Activated naive CD4-positive, alpha-beta T cell treated with anti-CD3 and anti-CD28 coated beads, Interleukin-2, amount 50 U/mL, for 24 hours (primary cell): Measurements from ENCODE around the gene HOXB3.

Experiments
- H3K27ac Mint-ChIP-seq: one replicate; pipeline ENCODE4 v1.8.0; 2021; ENCODE audit warnings: mild to moderate bottlenecking, mixed read lengths
- H3K27me3 Mint-ChIP-seq: one replicate; pipeline ENCODE4 v1.8.0; 2021; ENCODE audit warnings: mixed read lengths
- H3K36me3 Mint-ChIP-seq: one replicate; pipeline ENCODE4 v1.8.0; 2021; ENCODE audit warnings: mixed read lengths
- H3K4me1 Mint-ChIP-seq: one replicate; pipeline ENCODE4 v1.8.0; 2021; ENCODE audit warnings: mixed read lengths
- H3K4me3 Mint-ChIP-seq: one replicate; pipeline ENCODE4 v1.8.0; 2021; ENCODE audit warnings: mild to moderate bottlenecking, mixed read lengths
- H3K9me3 Mint-ChIP-seq: one replicate; pipeline ENCODE4 v1.8.0; 2021; ENCODE audit warnings: mixed read lengths

Gene HOXB3

DNA sequence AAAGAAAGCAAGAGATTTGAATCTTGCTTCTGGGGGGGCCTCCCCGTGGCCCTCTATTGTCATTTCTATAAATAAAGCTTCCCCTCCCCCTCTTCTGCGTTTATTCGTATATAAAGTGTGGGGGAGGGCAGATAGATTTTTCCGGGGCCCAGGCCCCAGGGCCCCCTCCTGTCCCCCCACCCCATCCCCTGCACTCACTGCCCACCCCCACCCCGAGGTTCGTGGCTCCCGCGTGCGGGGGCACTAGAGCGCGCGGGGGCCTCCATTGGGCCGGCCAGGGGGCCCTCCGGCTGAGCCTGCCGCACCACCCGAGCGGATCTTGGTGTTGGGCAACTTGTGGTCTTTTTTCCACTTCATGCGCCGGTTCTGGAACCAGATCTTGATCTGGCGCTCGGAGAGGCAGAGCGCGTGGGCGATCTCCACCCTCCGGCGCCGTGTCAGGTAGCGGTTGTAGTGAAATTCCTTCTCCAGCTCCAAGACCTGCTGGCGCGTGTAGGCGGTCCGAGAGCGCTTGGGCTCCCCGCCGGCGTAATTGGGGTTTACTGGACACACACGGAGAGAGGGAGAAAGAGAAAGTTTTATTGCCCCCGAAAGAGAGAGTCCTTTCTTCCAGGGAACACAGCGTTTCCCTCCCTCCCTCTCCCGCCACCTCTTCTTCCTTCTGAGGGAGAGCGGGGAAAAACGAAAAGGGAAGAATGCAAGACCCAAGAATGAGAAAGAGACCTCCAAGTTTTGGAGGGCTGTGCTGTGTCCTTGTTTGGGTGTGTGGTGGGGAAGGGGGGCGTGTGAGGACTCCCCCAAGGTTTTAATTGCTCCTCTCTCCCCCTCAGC, 13.3 kb downstream of the HOXB3 start:
- no peak overlapping the region for H3K27ac Mint-ChIP-seq
- peak overlapping the region; percentile 85 for H3K4me3 Mint-ChIP-seq
- H3K36me3 Mint-ChIP-seq, result peaks cover 1% of the 10 kb centered on the region
- peaks cover 56% of the 10 kb centered on the region for H3K4me1 Mint-ChIP-seq
- H3K27me3 Mint-ChIP-seq, result peaks cover 27% of the 10 kb centered on the region
- H3K9me3 Mint-ChIP-seq, result no peaks in the 10 kb centered on the region

DNA sequence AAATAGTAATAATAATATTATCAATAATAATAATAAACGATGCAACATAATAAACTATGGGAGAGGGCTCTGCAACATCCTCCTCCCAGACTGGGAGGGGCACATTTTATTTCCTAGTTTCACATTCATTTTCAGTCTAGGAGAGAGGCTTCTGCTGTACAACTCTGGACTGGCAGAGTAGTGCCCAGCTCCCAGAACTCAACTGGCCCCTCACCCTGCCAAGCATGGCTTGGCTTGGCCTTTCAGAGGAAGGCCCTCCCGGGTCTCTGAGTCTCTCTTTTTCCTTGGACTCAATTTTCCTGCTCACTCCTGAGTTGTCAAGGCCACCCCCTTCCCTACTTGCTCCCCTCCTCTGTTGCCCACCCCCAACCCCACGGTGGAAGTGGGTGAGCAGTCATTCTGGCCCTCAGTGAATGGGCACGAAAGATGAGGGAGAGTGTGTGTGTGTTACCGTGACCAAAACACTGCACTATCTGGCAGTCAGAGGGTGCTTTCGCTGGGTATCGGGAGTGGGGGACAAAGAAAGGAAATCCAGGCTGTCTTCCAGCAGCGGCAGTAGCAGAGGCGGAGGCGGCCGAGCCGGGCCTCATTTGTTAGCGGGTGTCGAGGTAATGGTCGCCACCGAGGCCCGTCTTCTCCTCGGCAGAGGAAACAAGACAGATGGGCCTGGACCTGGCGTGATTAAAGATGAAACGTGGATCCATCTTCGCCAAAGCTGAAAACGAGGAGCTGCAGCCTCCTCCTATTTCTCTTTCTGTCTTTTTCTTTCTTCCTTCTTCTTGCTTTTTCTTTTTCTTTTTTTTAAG, 14.2 kb downstream of the HOXB3 start:
- peak overlapping the region; percentile 51 for H3K4me3 Mint-ChIP-seq
- no peaks in the 10 kb centered on the region for H3K9me3 Mint-ChIP-seq
- peaks cover 19% of the 10 kb centered on the region for H3K27me3 Mint-ChIP-seq
- peaks cover 49% of the 10 kb centered on the region for H3K4me1 Mint-ChIP-seq
- H3K27ac Mint-ChIP-seq, result no peak overlapping the region
- H3K36me3 Mint-ChIP-seq, result peaks cover 1% of the 10 kb centered on the region

DNA sequence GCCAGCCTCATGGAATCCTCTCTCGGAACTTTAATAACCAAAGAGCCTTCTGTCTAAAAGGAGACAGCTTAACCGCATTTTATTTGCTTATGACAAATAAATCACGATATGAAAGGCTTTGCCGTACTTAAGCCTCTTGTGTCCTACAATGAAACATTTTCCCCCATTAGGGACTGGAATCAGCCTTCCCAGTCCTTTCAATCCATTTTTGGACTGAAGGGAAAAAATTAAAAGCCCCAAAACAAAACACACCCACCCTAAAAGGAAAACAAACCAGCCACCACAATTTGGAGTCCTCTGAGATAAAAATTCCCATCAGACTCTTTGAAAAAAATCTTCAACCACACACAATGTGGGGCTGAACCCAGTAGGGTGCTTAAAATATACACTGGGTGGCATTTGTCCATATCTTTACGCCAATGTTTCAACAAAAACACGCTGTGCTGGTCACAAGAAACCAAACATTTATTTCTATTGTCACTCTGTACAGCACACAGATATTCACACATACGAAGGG, 14.9 kb downstream of the HOXB3 start:
- no peak overlapping the region for H3K4me3 Mint-ChIP-seq
- no peaks in the 10 kb centered on the region for H3K9me3 Mint-ChIP-seq
- H3K27ac Mint-ChIP-seq, result no peak overlapping the region
- peaks cover 41% of the 10 kb centered on the region for H3K4me1 Mint-ChIP-seq
- H3K36me3 Mint-ChIP-seq, result peaks cover 1% of the 10 kb centered on the region
- H3K27me3 Mint-ChIP-seq, result peaks cover 12% of the 10 kb centered on the region

DNA sequence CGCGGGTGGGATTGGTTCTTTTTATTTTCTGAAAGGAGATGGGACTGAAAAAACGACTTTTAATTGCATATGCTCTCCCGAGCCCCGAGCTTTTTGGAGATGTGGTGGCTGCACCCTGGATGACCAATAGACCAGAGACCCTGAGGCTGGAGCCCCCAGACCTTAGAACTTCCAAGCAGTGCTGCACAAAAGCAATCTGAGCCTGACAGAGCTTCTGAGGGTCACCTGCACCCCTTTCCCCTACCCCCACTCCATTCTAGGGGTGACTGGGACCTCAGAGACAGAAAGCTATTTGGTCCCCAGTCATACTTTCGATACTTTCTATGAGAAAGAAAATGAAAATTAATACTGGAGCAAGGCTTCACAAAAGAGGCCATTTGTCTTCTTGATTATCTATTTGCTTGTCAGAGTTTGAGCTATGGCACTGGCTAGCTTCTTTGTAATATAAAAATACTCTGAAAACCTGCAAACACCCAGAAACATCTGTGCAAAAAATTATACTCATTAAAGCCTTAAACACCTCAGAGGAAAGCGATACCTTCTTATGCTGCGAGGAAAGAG, 15.5 kb downstream of the HOXB3 start:
- Mint-ChIP-seq H3K4me1 (peaks cover 36% of the 10 kb centered on the region), H3K4me3 (no peak overlapping the region), H3K27me3 (peaks cover 9% of the 10 kb centered on the region), H3K36me3 (peaks cover 1% of the 10 kb centered on the region), H3K27ac (no peak overlapping the region), H3K9me3 (no peaks in the 10 kb centered on the region)

DNA sequence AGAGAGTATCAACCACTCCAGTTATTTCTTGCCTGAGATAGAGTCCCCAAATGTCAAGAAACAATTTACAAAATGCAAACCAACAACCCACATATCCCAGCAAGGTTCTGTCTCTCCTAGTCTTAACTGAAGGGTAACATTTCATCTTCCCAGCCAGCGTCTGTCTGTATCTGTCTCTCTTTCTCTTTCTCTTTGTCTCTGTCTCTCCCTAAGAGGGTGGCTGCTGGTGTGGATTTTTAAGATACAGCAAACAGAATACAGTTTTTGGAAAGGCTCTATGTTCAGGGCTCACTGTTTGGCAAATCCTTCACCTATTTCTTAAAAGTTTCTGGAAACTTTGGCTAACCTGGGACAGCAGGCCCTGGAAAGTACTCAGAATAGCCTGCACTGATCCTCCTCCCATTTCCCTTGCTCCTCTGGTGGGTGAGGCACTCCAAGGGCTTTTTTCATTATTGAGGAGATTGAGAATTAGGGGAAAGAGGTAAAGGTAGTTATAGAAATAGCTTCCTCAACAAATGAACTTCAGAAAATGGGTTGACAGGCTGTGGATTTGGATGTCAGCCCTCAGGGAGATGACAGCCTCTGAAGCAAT, 18.1 kb downstream of the HOXB3 start:
- no peak overlapping the region for H3K4me3 Mint-ChIP-seq
- H3K4me1 Mint-ChIP-seq, result peaks cover 25% of the 10 kb centered on the region
- no peaks in the 10 kb centered on the region for H3K9me3 Mint-ChIP-seq
- H3K27ac Mint-ChIP-seq, result no peak overlapping the region
- H3K36me3 Mint-ChIP-seq, result no peaks in the 10 kb centered on the region
- peaks cover 6% of the 10 kb centered on the region for H3K27me3 Mint-ChIP-seq

DNA sequence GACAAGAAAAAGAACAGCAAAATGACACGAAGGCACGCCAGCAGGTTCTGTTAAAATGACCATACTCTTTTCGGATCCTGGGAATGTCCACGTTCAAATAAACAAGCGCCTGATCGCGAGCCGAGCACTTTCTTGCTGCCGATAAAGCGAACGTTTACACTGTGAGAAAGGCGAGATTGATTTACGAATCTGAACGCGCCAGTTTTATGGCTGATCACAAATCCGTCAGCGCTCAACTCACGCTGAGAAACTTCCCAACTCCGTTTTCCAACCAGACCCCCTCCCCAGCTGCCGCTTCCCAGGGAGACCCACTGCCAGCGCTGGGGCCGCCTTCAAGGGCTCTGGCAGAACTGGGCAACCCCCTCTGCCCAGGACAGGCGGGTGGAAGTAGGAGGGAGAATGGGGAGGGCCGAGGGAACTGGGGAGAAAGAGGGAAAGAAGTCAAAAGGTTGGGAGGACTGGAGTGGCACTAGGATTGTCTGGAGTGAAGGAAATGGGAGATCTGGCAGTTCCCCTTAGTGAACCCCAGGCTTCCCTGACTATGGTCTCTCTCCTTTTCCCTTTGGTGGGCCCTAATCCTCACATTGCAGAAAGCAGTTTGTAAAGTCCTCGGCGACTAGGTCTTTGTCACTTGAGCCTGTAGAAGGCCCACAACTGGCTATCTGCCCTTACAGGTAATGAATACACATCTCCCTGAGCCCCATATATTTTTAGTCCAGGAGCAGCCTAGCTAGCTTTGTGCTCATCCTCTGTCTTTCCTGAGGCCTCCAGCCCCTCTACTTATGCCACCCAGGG, 18.8 kb downstream of the HOXB3 start:
- H3K9me3 Mint-ChIP-seq, result no peaks in the 10 kb centered on the region
- peaks cover 6% of the 10 kb centered on the region for H3K27me3 Mint-ChIP-seq
- peaks cover 22% of the 10 kb centered on the region for H3K4me1 Mint-ChIP-seq
- H3K27ac Mint-ChIP-seq, result no peak overlapping the region
- no peaks in the 10 kb centered on the region for H3K36me3 Mint-ChIP-seq
- no peak overlapping the region for H3K4me3 Mint-ChIP-seq

DNA sequence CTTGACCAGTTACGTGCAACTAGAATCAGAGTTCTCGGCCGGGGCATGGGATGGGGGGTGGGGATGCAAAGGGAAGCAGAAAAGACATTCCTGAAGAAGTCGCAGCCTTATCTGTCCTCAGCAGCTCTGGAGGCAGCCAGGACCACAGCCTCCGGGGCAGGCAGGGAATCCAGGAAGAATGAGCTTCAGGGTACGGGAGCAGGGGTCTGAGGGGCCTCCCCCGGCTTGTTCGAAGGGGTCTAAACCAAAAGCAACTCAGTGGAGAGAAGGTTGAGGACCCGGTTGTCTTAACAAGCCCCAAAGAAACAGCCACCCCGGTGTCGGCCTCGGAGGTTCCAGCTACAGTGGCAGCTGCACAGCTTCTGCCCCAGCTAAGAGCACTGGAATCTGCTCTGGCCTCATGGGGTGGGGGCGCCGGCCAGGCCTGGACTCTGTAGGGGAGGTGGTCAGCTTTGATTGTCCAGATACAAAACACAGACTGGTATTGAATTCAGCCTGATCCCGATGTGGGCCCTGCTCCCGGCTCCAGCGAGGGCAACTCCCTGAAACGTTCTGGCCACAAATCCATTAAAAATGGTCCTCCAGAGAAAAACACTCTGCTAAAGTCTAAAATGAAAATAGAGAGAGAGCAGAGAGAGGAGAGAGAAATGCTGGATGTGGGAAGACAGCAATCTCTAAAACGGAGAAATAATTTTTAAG, 19.6 kb downstream of the HOXB3 start:
- Mint-ChIP-seq H3K4me3 (no peak overlapping the region), H3K27ac (no peak overlapping the region), H3K27me3 (peaks cover 6% of the 10 kb centered on the region), H3K9me3 (no peaks in the 10 kb centered on the region), H3K4me1 (peaks cover 17% of the 10 kb centered on the region), H3K36me3 (no peaks in the 10 kb centered on the region)

DNA sequence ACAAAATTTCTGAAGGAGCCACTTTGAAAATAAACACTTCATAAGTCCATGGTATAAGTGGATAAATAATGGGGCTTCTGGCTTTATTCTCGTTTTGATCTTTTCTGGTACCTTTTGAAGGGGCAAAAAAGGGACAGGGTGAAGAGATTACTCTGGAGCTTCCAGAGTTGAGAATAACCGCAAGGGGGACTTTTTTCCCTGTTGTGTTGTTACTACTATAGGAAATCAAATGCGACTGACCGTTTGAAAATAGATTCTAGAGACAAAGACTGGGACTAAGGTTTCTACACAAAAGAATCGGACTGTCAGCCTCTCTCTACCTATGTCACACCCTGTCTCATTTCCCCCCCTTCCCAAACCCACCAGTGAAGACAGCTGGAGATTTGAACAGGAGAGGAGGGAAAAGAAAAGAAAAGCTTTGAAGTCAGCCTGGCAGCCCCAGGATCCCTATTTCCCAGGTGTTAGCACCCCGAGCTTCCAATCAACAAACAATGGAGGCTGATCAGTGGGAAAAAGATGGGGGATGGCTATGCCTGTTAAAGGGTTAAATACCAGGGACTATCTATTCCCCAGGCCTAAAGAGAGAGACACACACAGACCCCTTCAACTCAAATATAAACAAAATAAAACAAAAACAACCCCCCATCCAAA, 20.2 kb downstream of the HOXB3 start:
- H3K4me1 Mint-ChIP-seq, result peaks cover 17% of the 10 kb centered on the region
- H3K27ac Mint-ChIP-seq, result no peak overlapping the region
- H3K4me3 Mint-ChIP-seq, result no peak overlapping the region
- H3K9me3 Mint-ChIP-seq, result no peaks in the 10 kb centered on the region
- H3K36me3 Mint-ChIP-seq, result no peaks in the 10 kb centered on the region
- H3K27me3 Mint-ChIP-seq, result peaks cover 6% of the 10 kb centered on the region

DNA sequence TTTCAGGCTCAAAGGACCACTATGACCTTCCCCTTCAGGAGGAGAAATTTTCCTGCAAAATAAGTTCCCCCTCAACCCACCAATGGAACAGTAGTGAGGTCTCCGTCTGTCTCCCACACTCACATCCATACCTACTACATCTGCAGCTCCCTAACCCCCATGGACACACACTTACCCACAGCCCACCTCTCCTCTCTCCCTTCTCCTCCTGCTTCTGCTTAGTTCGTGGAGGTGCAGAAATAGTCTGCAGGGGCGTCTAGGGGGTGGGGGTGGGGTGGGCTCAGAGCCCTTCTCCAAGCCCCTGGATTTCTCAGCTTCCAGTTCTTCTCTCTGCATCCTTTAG, 20.8 kb downstream of the HOXB3 start:
- no peaks in the 10 kb centered on the region for H3K9me3 Mint-ChIP-seq
- no peak overlapping the region for H3K27ac Mint-ChIP-seq
- no peak overlapping the region for H3K4me3 Mint-ChIP-seq
- peaks cover 16% of the 10 kb centered on the region for H3K4me1 Mint-ChIP-seq
- H3K27me3 Mint-ChIP-seq, result peaks cover 6% of the 10 kb centered on the region
- no peaks in the 10 kb centered on the region for H3K36me3 Mint-ChIP-seq

DNA sequence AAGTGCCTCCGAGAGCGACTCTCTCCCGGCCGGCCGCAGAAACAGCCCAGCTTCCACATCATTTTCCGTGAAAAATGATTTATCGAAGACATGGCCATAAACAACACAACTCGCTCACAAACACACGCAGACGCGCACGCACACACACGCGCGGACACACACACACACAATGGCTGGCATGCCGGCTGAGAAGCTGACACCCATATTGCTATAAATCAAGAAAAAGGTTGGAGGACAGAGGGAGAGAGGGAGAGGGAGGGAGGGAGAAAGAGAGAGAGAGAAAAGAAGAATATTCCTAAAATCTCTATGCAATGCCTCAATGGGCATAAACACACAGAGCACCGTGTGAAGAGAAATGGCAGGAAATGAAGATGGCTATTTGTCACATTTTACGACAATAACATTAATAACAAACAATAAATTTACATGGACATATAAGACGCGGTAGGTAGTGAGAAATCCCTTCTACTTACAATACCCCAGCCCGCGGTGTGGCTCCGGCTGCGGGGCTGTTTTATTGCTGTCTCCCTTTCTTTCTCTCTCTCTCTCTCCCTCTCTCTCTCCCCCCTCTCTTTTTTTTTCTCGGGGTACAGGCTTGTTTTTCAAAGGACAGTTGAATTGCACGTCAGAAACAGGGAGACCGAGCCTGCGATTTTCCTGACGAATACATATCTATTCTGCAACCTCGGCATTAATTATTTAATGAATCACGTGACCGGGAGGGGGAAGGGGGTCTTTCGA, 21.4 kb downstream of the HOXB3 start:
- peaks cover 15% of the 10 kb centered on the region for H3K4me1 Mint-ChIP-seq
- no peaks in the 10 kb centered on the region for H3K36me3 Mint-ChIP-seq
- peak overlapping the region; percentile 15 for H3K4me3 Mint-ChIP-seq
- H3K27ac Mint-ChIP-seq, result no peak overlapping the region
- H3K9me3 Mint-ChIP-seq, result no peaks in the 10 kb centered on the region
- peaks cover 6% of the 10 kb centered on the region for H3K27me3 Mint-ChIP-seq

DNA sequence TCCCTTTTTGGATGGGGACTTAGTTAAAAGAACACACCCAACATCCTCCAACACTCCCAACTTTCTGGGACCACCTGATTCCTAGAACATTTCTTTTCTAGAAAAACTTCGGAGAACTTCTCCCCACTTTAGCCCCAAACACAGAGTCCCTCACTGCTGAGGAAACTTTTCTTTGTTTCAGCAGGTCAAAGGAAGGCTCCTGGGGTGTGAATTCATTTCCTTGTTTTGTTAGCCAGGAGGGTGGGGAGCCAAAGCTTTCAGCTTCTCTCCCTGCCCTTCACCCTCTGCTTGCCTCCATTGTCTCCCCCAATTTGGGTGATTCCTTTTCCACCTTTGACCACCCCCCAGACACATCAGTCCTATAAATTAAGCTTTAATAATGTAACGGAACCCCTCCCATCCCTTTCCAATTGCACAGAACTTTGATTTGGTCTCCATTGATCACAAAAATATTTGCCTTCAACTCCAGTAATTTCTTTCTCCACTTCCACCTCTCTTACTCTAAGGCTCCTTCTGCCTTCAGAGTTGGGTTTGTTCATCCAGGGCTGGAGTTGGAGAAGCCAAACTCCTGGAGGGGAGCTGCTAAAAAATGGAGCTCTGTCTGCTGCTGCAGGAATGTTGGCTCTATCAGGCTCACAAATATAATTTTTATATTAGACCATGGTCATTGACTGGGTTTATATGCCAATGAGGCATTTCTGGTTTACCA, 22.2 kb downstream of the HOXB3 start:
- Mint-ChIP-seq H3K4me3 (no peak overlapping the region), H3K27me3 (peaks cover 6% of the 10 kb centered on the region), H3K9me3 (no peaks in the 10 kb centered on the region), H3K36me3 (no peaks in the 10 kb centered on the region), H3K27ac (no peak overlapping the region), H3K4me1 (peaks cover 9% of the 10 kb centered on the region)

DNA sequence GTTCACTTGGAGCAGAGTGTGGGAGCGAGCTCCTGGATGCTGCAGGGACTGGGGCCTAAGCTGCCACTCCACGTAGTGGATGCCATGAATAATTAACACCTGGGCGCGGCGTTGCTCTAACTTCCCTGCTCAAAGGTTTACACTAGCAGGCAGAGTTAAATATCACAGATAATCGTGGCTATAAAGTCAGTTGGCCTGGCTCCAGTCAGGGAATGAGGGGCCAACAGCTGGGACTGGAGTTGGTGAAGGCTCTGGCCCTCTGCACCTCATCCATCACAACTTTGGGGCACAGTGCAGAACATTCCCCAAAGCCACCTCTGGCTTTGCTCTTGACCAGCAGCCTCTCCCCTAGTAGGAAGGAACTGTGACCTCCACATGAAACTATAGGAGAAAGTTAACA, 22.8 kb downstream of the HOXB3 start:
- no peaks in the 10 kb centered on the region for H3K36me3 Mint-ChIP-seq
- H3K4me3 Mint-ChIP-seq, result no peak overlapping the region

DNA sequence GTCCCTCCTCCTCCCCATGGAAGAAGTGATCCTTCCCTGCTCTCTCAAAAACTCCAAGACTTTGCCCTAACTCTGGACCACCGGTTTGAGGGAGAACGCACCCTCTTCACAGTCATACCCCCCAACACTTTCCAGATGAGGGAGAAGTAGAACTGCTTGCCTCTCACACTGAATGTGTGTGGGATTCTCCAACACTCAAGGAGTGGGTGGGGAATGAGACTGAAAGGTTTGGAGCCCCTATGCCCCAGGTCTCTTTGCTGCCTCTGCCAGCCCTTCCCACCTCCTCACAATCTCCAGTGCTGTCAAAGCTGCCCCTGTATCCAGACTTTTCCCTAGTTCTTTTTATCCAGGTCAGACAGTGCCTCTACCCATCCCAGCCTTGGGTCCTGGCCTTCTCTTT, 23.3 kb downstream of the HOXB3 start:
- Mint-ChIP-seq H3K9me3 (no peaks in the 10 kb centered on the region), H3K4me1 (peaks cover 18% of the 10 kb centered on the region)

More for the DNA sequence above, 22.8 kb downstream of the HOXB3 start:
- peaks cover 13% of the 10 kb centered on the region for H3K4me1 Mint-ChIP-seq
- H3K27ac Mint-ChIP-seq, result no peak overlapping the region
- no peaks in the 10 kb centered on the region for H3K9me3 Mint-ChIP-seq
- H3K27me3 Mint-ChIP-seq, result peaks cover 6% of the 10 kb centered on the region

More for the DNA sequence above, 23.3 kb downstream of the HOXB3 start:
- H3K27me3 Mint-ChIP-seq, result peaks cover 6% of the 10 kb centered on the region
- no peak overlapping the region for H3K27ac Mint-ChIP-seq
- no peaks in the 10 kb centered on the region for H3K36me3 Mint-ChIP-seq
- no peak overlapping the region for H3K4me3 Mint-ChIP-seq
